ENCODE data around the gene CRYBB2.

DNA sequence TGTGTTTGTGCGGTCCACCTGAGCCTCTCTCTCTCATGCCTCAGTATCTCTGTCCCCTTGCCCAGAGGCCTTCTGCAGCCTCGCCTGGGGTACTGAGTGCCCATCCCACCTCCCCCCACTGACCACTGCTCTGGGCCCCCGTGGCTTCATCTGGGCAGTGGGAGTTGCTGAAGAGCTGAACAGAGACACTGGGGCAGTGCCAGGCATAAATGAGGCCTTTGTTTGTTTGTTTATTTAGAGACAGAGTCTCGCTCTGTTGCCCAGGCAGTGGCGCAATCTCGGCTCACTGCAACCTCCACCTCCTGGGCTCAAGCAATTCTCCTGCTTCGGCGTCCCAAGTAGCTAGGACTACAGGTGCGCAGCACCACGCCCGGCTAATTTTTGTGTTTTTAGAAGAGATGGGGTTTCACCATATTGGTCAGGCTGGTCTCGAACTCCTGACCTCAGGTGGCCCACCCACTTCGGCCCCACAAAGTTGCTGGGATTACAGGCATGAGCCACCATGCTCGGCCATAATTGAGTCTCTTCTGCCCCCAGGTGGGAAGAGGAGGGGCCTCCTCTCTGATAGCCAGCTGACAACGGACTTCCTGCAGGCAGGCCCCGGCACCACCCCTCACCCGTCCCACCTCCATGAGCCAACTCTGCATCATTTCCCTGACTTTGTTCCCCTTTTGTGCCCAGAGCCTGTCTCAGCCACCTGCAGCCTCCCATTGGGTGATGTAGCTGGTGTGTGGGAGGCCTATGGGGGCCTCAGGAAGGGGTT lies 10.5 kb upstream of the CRYBB2 start:
- TF ChIP-seq, protein P1, sequence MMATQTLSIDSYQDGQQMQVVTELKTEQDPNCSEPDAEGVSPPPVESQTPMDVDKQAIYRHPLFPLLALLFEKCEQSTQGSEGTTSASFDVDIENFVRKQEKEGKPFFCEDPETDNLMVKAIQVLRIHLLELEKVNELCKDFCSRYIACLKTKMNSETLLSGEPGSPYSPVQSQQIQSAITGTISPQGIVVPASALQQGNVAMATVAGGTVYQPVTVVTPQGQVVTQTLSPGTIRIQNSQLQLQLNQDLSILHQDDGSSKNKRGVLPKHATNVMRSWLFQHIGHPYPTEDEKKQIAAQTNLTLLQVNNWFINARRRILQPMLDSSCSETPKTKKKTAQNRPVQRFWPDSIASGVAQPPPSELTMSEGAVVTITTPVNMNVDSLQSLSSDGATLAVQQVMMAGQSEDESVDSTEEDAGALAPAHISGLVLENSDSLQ (IDR thresholded peaks at IDR 0.05), result no peak
- no peak for TF ChIP-seq BHLHE40 (IDR thresholded peaks at IDR 0.05; ENCODE audit: borderline replicate concordance)
- no peak for TF ChIP-seq TARDBP (IDR thresholded peaks at IDR 0.05)
- TF ChIP-seq NFRKB (IDR thresholded peaks at IDR 0.05), result no peak
- no peak for TF ChIP-seq FOXM1 (IDR thresholded peaks at IDR 0.05; ENCODE audit: borderline replicate concordance)
- TF ChIP-seq ELF4 (IDR thresholded peaks at IDR 0.05), result no peak
- no peak for TF ChIP-seq ZNF384 (IDR thresholded peaks at IDR 0.05)
- no peak for TF ChIP-seq SP1 (IDR thresholded peaks at IDR 0.05)
- no peak for TF ChIP-seq SUZ12 (IDR thresholded peaks at IDR 0.05)
- TF ChIP-seq FOXK2 (IDR thresholded peaks at IDR 0.05), result no peak

Data from HEK293T (cell line).